Stimulated activated CD4-positive, alpha-beta T cell treated with anti-CD3 and anti-CD28 coated beads, Interleukin-15, amount 100 ng/mL, for 1 hour (primary cell): ENCODE results near the gene ZNF143.
A peak's percentile ranks its signal among the peaks of the same experiment; 100 is the strongest.
"Not testable (repeated sequence)": the region's sequence is repeated elsewhere in the genome, so short reads cannot be mapped to it uniquely, and the experiment has no call there.

Experiments
- DNase-seq, 2 donors: peaks; one replicate each; pipeline ENCODE4 v3.0.0-alpha.2; 2020; ENCODE audit warnings: low read depth in 1 of 2, low spot score in 1 of 2

ZNF143 gene

GRCh38 chr11:9495803-9496514 lies 35.1 kb downstream of the ZNF143 start:
- DNase-seq = no peak

DNA sequence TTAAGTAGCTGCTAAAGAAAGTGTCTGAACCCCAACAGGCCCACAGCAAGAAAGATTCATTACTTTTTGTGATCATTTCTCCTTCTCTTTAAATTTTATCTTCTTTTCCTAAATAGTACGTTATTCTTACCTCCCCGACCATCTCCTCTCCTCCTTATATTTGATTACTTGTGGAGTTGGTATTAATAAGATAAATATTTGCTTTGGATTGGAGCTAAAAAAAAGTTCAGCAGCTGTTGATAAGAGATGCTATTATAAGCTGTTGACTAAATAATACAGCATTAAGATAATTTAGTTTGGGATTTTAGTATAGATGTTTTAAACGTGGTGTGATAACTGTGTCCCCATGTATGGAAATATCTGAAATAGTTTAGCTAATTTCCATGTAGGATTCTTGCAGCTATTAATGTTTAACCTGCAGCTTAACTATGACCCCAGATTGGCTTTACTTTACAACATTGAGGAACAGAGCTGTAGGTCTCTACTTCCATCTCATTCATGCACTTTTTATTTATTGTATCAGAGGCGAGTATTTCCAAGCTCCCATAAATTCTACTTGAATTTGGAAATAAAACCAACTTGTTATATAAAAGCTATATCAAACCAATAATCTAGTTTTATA lies 37.8 kb downstream of the ZNF143 start:
- no peak for DNase-seq

DNA sequence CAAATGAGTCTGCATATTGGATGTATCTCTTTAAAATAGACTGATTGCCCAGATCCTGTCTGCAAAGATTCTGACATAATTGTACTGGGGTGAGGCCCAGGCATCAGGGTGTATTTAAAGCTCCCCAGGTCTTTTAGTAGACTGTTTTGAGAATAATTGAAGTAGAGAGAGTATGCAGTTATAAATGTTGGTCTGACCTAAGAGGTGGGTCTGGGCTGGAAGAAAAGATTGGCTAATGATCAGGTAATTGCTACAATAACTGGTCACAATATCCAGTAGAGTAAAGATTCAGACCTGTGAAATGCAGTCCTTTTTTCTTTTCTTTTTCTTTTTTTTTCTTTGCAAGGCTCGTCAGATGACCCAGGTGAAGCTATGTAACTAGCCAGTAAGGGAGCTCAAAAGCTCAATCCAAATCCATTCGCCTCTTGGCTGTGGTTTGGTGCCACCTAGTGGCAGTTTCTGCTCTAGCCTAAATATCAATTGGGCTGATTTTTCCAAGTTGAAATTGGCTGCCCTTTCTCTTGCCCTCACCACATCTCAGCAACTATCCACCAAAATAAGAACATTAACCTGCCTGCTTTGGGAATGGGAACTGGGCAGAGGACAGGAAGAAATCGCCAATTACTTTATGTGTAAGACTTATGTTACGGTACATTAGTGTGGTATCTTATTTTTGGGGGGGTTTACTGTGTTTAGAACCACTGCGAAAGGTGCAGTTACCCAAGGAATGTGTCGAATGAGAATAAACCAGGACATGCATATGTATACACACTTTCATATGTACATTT lies 45.9 kb downstream of the ZNF143 start:
- DNase-seq = peak; percentile 45

DNA sequence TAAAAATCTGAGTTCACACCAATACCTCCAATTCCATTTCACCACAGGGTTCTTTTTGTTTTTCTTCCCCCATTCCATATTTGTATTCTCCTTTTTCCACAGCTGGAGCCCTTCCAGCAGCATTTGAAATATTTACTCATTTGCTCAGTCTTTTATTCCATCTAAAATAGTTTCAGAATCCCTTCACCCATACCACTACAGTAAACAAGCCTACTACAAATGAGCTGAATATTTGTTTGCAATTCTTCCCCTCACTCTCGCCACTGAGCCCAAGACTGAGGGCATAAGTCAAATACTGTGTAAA lies 46.4 kb downstream of the ZNF143 start:
- no peak for DNase-seq

DNA sequence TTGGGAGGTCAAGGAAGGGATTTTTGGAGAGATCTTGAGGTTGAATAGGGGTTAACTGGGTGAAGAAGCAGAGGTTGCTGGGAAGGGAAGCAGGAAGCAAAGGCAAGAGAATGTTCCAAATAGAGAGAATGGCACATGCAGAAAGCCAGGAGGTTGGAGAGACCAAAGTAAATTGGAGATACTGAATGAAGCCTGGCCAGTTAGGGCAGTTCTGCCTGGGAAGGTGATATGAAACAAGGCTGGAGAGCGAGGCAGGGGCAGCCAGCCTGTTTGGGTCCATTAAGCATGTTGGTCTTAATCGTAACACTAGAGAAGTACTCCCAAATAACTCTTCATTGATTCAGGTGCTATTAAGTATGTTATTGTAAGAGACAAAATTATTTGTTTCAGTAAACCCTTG lies 48.2 kb downstream of the ZNF143 start:
- no peak for DNase-seq

DNA sequence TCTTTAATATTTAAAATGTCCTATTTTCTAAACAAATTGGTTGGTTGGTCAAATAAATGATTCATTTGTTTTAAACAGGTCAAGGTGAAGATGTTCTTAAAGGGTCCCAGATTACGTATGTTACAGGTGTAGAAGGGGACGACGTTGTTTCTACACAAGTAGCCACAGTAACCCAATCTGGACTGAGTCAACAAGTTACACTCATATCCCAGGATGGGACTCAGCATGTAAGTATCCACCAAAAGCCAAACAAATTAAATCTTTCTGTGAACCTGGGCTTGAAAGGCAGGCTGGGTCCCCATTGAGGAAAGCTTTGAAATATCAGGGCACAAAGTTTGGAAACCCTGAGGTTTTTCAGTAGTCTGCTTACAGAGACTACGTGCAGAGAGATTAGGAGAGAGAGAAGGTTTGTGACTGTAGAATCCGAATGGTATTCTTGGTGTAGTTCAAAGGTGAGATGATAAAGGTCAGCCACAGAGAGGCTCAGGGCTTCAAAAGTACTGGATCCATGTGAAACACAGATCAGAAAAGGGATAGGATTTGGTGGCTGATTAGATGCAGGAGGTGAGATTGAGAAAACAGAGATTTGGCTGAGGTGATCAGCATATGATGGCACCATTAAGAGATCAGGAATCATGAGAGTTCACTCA lies 51.7 kb downstream of the ZNF143 start:
- no peak for DNase-seq

DNA sequence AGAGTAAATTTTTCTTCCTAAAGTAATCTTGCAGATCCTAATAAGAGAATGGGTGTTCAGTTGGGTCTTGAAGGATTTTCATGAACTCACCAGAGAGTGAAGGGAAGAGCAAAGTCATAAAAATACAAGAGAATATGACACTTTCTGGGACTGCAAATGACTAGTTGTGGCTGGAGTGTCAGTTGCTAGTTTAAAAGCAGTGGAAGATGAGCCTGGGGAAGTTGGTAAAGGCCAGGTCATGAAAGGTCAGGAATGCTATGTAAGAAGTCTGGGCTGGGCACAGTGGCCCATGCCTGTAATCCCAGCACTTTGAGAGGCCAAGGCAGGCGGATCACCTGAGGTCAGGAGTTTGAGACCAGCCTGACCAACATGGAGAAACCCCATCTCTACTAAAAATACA lies 53.8 kb downstream of the ZNF143 start:
- DNase-seq = not testable (repeated sequence)

GRCh38 chr11:9516113-9516512 lies 55.3 kb downstream of the ZNF143 start:
- no peak for DNase-seq

DNA sequence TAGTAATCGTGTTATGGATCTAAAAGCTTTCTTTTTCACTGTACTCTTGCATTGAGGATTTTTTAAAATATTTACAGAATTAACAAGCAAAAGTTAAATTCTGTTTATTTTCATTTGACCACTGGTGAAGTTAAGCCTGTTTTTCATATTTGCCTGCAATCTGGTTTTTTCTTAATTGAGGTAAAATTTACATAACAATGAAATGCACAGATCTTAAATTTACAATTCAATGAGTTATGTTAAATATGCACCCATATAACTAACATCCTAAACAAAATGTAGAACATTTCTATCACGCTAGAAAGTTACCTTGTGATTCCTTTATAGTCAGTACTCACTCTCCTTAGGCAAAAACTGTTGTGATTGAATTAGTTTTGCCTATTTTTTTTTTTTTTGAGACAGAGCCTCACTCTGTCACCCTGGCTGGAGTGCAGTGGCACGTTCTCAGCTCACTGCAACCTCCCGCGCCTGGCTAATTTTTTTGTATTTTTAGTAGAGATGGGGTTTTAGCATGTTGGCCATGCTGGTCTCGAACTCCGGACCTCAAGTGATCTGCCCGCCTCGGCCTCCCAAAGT lies 58.1 kb downstream of the ZNF143 start:
- no peak for DNase-seq

DNA sequence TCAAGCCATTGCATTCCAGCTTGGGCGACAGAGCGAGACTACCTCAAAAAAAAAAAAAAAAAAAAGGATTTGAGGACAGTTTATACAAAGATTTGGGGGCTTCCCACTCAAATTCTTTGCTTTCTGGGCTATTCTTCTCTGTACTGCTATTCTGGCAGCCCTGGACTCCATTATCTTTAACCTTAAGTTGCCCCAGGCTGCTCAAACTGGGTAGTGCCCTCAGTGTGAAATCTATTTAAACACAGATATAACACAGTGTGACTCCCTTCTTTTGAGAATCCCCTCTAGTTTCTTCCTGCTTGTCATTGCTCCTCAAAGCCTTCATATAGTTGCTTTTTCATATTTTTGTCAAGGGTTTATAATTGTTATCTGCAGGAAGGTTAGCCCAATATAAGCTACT lies 63.2 kb downstream of the ZNF143 start:
- no peak for DNase-seq

DNA sequence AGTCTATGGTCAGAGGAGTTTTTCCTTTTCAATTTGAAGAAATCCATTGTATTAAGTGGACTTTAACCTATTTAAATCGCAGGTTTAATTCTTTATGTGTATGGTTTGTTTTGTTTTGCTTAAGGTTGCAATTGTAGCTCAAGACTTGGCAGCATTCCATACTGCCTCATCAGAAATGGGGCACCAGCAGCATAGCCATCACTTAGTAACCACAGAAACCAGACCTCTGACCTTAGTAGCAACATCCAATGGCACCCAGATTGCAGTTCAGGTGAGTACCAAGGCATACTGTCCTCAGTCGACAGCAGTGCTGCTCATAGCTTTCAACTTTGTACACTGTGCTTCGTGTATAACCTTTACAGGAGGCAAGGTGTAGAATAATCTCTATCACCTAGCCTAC lies 64.3 kb downstream of the ZNF143 start:
- no peak for DNase-seq

DNA sequence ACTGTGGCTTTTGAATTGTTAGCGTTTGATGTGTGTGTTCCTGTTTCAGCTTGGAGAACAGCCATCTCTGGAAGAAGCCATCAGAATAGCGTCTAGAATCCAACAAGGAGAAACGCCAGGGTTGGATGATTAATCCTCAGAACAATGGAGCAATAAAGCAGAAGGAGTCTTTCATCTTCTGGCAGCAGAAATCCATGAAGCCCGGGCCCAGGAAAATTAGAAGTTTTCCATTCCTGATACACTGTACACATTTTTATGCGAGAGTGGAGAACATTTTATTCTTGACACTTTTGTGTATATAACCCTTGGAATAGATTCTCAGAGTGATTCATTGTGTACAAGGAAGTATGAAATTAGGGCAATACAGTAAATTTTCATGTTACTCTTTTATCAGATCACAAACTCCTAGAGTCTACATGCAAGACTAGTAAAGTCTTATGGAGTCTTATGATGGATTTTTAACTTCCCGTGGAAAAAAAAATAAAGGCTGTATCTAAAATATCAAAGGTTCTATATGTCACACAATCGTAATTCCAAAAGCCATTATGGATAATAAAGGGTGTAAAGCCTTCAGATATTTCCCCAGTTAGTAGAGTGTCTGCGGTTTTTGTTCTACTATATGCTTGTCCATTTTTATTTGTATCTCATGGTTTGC lies 66.8 kb downstream of the ZNF143 start:
- no peak for DNase-seq

- no peak for DNase-seq
Observed at GRCh38 chr11:9528136-9528501, 67.3 kb downstream of the ZNF143 start.

DNA sequence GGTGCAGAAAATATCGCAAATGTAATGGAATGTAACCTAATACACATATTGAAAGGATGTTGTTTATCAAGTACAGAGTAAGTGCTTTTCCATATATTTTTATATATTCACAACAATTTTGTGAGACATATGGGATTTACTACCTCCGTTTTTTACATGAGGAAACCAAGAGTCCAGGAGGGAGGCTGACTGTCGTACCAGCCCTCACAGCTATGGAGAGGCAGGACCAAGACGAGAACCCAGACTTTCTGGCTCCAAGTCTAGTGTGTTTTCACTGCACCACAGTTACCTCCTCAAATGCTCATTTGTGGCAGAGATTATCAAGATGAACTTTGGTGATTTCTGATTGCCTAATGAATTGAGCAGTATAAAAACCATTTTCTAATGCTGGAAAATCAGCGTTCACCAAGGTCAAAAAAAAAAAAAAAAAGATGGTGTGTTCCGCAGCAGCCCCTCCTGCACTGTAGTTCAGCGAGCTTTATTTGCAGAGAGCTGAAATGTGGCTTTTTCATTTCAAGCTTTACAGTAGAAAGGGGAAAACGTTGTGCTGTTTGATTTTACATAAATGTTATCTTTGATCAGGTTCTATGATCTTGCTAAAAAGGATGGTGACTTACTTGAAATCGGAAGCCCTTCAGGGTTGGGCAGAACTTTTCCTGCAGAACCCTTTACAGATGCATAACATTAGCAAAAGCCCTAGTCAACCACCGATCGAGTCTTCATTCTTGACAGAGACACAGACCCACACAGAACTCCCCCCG lies 67.9 kb downstream of the ZNF143 start:
- no peak for DNase-seq

GRCh38 chr11:9529334-9529650 lies 68.5 kb downstream of the ZNF143 start:
- DNase-seq = no peak

GRCh38 chr11:9530020-9530621 lies 69.3 kb downstream of the ZNF143 start:
- no peak for DNase-seq

DNA sequence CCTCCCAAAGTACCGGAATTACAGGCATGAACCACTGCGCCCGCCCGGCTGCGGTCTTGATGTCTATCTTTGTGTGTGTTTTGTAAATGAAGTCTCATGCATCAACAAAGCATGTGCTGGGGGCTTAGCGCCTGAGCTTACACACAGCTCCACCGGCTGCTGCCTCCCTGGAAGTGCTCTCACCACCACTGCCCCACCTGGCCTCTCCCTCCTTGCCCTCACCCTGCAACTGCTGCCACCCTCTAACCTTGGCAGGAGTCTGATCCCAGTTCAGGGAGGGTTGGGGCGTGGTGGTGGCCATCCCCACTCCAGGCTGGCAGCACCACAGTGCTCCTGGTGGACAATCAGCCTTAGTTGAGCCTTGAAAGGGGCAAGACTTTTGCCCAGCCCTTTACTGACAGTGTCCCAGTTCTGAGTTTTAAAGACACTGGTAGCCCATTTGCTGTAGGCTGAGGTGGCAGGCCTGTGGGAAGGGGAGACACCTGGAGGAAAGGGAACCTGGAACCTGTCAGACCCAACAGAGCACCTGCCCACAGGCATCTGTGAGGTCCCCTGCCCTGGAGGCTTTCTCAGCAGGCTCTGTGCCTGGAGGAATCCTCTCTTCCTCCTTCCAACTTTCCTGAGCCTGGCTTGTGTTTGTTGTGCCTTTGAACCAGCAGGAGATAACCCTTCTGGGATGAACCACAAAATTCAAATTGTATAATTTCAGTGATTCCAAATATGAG lies 70.3 kb downstream of the ZNF143 start:
- no peak for DNase-seq

DNA sequence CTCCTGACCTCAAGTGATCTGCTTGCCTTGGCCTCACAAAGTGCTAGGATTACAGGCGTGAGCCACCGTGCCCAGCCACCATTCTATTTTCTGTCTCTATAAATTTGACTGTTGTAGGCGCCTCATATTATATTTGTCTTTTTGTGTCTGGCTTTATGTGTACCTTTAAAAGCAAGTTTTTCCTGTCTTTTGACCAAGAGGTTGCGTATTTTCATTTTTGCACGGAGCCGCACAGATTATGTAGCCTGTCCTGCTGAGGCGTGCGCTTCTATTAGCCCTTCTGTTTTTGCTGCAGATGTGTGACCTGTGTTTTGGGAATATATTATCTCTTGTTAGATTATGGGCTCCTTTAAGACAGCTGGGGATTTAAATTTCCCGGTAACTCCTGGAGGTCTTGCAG lies 72.2 kb downstream of the ZNF143 start:
- DNase-seq = no peak

- DNase-seq = no peak
Observed at GRCh38 chr11:9533736-9534473, 73.1 kb downstream of the ZNF143 start.
